Stimulated activated CD4-positive, alpha-beta T cell treated with anti-CD3 and anti-CD28 coated beads, Interleukin-12 subunit alpha, Interleukin-12 subunit beta, amount 100 ng/mL, for 48 hours (primary cell): ENCODE measurements around the gene ANO3.
"Not testable (repeated sequence)": the region's sequence is repeated elsewhere in the genome, so short reads cannot be mapped to it uniquely, and the experiment has no call there.

Experiments
- DNase-seq, 3 donors: peaks; one replicate each; pipeline ENCODE4 v3.0.0-alpha.2; 2020; ENCODE audit warnings: low read depth in 2 of 3, low spot score in 1 of 3

Gene ANO3

GRCh38 chr11:26571861-26572654, 240.1 kb downstream of the ANO3 start, which contains the start of gene MUC15:
MUC15 (minus strand) TSS chr11:26572263; CDS start chr11:26567094, 5,169 bp downstream.
- no peak for DNase-seq

DNA sequence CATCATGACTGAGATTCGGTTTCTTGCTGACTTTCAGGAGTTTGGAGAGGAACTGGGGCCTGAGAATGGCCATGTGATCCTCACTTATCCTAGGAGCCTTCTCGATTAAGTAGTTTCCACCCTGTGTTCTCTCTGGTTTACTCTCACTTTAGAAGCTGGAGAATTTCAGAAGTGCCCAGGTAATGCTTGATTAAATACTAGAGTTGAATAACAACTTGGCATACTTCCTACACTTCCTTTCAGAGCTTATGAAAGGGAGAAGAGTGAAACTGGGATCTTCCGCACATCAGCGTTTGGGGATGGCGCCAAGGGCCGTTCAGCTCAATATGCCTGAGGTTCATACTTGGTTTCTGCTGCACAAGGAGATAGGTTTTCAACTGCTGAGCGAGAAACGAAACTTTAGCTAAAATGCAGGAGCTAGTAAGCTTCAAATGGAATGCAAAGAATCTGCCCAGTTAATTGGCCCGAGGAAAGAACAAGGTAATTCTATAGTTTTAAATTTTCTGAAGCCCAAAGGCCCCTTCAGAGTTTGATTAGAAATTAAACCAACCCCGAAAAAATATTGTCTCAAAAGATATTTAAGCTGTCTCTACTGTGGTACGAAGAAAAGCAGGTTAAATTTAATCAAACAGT, 241.0 kb downstream of the ANO3 start:
- DNase-seq = no peak

DNA sequence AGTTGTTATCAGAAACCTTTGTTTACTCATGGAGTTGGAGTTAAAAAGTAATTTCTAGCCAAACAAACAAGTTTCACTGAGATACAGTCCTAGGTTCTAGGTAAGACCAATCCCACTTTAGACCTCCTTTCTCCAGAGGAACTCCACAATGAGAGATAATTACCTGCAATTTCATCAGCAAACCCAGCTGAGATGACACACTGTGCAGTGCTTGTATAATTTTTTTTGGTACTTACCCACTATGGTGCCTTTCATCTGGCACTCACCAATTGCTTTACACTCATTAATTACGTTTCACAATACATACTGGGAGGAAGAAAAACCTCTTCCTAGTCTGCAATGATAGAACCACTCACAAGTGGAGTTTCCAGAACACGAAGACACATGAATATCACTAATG, 242.0 kb downstream of the ANO3 start:
- no peak for DNase-seq

- no peak for DNase-seq
Observed at GRCh38 chr11:26575946-26576345, 244.0 kb downstream of the ANO3 start.

DNA sequence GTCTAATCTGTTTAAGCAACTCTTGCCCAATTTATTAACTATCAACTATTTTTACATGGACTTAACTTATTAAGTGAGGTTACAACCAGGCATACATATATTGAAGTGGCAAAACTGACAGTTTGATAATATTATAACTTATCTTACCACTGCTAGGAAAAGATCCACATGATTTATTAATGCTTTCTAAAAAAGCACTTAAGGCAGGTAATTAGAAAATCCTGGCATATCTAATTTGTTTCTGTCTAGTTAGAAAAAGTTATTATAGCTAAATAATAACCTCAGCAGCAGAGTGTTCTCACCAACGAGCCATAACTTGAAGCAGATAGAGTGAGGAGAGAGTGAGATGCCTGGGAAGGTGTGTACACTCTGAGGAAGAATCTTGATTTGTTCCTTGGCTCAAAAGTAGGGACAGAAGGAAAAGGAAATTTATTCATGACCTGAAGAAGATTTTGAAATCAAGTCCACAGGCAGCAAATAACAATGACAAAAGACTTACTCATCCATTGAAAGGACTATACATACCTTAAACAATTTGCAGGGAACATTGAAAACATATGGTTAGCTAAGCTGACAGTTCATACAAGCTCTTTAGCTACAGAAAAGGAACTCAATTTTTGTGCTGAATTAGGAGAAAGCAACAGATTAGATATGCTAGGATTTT, 247.2 kb downstream of the ANO3 start:
- DNase-seq = no peak

GRCh38 chr11:26579683-26580082, 247.8 kb downstream of the ANO3 start:
- no peak for DNase-seq

DNA sequence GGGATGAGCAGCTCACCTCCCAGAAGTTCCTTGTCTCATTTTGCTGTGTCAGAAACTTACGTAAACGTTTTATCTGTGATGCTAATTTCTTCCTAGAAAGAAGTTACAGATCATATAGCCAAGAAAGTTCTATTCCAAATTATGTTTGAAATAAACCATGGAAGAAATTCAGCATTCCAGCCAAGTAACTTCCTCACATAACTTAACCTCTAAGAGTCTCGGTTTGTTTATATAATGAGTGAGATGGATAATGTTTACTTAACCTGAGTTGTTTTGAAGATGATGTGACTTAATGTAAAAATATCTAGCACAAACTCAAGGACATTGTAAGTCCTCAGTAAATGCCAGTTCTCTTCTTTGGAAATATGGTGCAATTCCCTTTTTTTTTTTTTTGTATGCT, 249.0 kb downstream of the ANO3 start:
- DNase-seq = no peak

DNA sequence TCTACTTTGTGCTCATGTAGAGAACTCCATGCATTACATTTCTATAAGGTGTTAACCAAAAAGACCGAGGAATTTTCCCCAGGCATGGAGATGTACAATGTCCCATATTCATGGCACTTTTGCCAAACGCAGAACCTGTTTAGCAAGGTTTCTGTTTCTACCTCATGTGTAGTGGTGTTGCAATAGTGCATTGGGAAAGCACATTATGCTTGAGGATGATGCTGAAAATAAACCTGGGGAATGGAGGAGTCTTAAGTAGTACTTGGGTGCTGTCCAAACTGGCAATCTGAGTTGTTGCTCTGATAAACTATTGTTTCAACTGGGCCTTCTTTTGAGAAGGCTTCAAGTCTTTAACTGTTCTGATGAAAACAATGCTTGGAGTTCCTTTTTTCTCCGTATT, 251.6 kb downstream of the ANO3 start:
- DNase-seq = no peak

DNA sequence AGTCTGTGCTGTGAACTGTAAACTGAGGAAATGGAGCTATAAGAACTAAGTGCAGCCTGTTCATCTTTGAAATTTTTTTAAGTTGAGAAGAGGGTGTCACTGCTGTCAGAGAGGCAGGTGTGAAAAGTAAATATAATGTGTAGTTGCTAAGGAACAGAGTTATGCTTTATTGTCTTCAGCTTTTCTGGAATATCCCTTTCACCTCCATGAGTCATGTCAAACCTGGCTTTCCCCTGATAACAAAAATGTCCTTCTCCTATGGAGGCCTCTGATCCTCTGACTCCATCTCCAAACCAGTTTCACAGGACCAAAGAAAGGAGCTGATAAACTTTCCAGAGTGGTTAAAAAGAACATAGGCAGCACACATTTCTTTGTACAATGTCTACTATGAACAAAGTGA, 252.9 kb downstream of the ANO3 start:
- no peak for DNase-seq

- no peak for DNase-seq
Observed at GRCh38 chr11:26587073-26587472, 255.1 kb downstream of the ANO3 start.

DNA sequence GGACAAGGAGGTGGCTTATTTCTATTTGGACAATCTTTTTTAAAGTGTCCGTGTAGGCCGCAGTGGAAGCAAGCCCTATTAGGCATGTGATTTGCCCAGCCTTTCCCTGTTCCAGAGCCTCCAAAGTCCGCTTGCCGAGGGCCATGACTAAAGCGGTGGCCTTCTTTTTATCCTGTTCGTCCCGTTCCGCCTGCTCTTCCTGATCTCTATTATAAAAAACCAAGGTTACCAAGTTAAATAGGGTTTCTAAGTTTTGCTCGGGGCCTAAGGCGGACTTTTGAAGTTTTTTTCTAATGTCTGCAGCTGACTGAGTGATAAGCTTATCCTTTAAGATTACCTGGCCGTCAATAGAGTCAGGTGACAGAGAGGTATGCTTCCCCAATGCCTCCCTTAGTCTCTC, 261.8 kb downstream of the ANO3 start:
- DNase-seq = no peak

- DNase-seq = not testable (repeated sequence)
Observed at GRCh38 chr11:26595207-26595865, 263.4 kb downstream of the ANO3 start.

DNA sequence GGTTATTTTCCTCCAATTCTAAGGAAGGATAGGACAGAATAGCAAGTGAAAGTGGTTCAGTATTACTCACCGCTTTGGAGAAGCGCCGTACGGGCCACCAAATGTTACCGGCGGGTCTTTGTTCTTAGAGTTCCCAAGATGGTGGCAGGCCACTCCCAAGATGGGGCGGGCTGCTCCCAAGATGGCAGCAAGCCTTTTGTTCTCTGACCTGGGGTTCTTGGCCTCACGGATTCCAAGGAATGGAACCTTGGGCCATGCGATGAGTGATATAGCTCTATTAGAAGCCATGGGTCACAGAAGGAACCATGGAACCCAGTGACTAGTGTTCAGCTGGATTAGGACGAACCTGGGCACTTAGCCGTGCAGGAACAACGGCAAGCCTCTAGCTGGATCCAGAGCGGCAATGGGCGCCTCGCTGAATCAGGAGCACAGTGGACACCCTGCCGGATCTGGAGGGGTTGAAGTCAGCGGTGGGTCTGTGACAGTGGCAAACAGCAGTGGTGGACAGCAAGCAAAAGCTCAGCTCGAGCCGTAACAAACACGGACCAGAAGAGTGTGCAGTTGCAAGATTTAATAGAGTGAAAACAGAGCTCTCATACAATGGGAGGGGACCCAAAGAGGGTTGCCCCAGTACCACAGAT, 265.2 kb downstream of the ANO3 start:
- not testable (repeated sequence) for DNase-seq

DNA sequence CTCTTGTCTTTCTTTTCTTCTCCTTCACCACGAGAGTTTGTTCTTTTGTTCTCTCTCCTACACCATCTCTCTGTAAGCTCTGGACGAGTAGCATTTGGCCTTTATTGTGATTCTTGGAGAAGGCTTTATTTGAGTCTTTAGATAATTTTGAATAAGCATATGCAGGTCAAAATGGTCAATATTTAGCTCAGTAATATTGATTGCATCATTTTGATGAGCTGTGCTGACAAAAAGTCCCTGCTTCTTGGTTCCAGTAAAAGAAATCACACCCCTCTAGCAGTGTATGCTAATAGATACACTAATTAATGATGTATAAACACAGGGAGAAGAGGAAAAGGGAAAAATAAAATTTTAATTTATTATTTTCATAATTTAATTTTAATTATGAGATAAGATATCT, 266.0 kb downstream of the ANO3 start:
- no peak for DNase-seq

- no peak for DNase-seq
Observed at GRCh38 chr11:26599425-26599824, 267.5 kb downstream of the ANO3 start.

DNA sequence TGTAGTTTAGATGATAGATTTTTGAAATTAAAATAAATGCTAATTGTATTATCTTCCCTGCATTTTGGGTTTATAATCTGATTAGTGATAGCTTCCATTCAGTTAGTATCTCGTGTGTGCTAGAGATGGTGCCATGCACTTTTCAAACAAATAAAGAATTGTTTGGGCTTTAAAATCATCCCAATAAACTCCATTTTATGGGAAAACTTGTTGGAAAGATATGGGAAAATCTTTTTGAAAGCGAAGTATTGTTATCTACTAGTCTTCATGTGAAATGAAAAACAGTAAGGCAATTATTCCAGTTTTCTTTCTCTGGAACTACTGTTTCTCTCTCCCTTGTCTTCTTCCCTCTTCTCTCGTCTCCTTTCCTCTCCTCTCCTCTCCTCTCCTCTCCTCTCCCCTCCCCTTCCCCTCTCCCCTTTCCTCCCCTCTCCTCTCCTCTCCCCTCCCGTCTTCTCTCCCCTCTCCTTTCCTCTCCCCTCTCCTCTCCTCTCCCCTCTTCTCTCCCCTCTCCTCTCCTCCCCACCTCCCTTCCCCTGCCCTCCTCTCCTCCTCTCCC, 268.0 kb downstream of the ANO3 start:
- no peak for DNase-seq

DNA sequence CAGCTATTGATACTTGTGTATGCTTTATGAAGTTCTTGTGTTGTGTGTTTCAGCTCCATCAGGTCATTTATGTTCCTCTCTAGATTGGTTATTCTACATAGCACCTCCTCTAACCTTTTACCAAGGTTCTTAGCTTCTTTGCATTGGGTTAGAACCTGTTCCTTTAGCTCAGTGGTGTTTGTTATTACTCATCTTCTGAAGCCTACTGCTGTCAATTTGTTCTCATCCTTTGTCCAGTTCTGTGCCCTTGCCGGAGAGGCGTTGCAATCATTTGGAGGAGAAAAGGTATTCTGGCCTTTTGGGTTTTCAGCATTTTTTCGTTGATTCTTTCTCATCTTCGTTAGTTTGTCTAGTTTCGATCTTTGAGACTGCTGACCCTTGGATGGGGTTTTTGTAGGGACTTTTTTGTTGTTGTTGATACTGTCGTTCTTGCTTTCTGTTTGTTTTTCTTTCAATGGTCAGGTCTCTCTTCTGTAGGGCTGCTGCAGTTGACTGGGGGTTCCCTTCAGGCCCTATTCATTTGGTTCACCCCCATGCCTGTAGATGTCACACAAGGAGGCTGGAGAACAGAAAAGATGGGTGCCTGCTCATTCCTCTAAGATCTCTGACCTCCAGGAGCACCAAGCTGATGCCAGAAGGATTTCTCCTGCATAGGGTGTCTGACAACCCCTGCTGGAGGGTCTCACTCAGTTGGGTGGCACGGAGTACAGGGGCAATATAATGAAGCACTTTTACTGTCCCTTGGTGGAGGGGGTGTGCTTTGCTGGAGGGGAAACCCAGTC, 276.0 kb downstream of the ANO3 start:
- no peak for DNase-seq

GRCh38 chr11:26608507-26609146, 276.7 kb downstream of the ANO3 start:
- no peak for DNase-seq

DNA sequence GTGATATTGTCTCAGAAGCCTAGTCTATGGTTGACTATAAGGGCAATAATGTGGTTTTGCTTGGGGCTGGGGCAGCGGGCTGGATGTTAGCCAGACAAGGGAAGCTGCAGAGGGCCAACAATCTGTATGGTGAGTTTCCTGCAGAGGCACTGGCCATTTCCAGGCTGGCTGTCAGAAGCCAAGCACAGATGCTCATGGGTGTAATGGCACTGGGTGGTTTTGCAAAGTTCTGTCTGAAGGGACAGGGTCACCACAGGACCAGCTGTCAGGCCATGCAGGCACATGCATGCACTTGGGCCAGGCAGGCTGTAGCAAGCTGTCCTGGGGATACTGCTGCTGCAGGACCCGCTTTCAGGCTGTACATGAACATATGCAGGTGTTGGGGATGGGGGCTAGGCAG, 281.8 kb downstream of the ANO3 start:
- no peak for DNase-seq

DNA sequence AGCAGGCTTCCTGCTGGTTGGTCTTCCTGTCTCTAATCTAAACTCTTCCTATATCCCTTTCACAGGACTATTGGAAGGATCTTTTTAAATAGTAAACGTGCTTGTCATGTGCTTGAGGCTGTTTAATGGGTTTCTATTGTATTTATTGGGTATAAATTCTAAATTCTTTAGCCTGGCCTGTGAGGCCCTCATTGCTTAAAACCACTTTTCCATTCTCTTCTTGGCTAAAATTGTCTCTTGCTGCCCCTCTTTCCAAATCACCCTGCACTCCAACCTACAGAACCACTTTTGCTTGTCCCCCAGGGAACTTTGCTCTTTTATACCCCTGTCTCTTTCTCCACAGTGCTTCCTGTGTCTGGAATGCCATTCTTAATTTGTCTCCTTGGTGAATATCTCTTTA, 286.5 kb downstream of the ANO3 start:
- DNase-seq = no peak
